NCI-H2107 (cell line): ENCODE data around the gene CFAP20DC.

Experiments used
- DNase-seq: peaks from one replicate; lab custom pipeline; 2025; lab: John Stamatoyannopoulos, UW

The CFAP20DC gene

DNA sequence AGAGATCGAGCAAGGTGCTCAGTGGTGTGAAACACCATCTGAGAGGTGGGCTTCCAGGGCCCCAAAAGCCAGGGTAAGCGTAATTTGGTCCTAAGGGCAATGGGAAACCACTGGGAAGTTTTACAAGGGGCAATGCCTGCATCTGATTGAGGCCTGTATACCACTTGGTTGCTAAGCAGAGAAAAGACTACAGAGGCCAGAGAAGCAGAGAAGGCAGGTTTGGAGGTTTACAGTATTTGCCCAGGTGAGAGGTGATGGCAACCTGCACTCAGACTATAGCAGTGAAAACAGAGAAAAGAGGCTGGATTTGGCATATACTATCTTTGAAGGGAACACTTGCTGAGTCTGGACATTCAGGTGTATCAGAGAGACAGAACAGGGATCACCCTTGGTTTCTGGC is 249.8 kb downstream of the CFAP20DC start:
- DNase-seq: no peak

DNA sequence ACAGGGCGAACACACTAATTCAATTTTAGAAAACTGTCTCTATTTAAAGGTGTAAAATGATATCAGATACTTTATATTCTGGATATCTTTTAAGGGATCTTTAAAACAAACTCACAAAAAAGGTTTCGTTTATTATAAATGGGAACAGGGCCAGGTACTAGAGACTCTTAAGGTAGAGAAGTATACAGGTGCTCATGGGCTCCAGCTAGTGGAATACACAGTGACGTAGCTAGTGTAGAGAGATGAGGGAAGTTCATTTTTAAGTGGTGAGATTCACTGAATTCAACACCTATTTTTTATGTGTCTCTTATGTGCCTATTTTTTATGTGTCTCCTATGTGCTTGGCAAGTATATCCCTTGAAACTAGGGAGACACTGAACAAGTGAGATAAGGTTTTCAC is 250.6 kb downstream of the CFAP20DC start:
- no peak for DNase-seq

- DNase-seq: no peak
Observed at GRCh38 chr3:58798312-58798711, 251.5 kb downstream of the CFAP20DC start.

GRCh38 chr3:58794750-58795149 is 255.1 kb downstream of the CFAP20DC start:
- DNase-seq: no peak

DNA sequence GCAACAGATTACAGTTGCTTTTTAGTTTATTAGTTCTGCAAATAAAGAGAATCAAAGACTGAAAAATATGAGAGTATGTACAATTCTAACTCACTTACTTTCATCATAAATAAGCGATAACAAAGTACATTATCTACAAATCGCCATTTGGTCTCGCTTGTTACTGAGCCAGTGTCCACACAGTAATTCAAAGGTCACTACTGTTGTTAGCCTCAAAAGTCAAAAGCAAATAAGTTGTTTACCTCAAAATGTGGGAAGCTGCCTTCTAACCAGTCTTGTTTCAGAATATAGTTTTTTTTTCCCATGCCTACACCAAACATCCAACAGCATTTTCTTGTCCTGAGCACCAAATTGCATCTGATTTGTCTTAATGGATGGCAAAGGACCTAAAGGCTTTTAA is 255.9 kb downstream of the CFAP20DC start:
- DNase-seq: no peak

DNA sequence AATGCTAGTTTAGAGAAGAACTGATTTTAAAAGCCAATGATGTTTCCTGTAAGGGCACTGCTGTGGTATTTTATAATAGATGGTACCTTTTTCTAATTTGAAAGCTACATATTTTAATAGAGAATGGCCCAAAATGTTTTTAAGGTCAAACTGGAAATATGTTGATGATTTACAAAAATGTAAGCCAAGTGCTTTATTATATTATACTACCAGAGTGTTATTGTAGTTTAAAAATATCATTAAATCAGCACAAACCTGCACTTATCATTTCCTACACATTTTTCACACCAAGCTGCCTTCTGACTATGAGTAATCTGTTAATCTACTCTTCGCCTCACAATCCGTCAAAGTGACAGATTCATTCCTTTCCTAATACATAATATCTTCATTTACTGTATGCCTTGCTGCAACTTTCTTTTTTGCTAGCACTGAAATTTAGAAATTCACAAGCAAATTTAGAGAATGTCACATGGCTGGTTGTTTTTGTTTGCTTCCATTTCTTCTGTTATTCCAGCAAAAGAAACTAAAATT is 256.8 kb downstream of the CFAP20DC start:
- no peak for DNase-seq

DNA sequence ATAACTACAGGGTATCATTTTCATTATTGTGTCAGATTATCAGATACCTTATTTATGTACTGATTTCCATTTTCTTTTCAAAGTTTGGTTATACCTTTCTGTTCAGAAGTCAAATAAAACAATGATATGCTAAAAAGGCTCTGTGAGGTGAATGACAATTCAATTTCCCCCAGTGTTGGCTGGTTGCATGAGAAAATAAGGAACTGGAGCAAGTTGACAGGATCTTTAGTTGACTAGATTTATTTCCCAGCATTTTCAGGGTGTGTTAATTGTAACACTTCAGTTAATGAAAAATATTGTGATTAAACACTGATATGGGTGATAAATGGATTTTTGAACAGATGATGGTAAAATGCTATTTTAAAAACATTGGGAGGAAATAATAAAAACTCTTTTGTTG is 260.4 kb downstream of the CFAP20DC start:
- DNase-seq: no peak

- DNase-seq: no peak
Observed at GRCh38 chr3:58784888-58785287, 264.9 kb downstream of the CFAP20DC start.

DNA sequence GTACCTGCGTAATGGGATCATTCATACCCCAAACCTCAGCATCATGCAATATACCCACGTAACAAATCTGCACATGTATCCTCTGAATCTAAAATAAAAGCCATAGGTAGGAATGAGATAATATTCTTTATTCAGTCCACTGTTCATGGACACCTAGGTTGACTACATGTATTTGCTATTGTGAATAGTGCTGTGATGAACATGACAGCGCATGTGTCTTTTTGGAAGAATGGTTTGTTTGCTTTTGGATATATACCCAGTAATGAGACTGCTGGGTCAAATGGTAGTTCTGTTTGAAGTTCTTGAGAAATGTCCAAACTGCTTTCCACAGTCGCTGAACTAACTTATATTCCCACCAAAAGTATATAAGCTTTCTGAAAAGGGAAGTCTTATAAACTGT is 265.4 kb downstream of the CFAP20DC start:
- no peak for DNase-seq

GRCh38 chr3:58783845-58784244 is 266.0 kb downstream of the CFAP20DC start:
- DNase-seq: no peak

DNA sequence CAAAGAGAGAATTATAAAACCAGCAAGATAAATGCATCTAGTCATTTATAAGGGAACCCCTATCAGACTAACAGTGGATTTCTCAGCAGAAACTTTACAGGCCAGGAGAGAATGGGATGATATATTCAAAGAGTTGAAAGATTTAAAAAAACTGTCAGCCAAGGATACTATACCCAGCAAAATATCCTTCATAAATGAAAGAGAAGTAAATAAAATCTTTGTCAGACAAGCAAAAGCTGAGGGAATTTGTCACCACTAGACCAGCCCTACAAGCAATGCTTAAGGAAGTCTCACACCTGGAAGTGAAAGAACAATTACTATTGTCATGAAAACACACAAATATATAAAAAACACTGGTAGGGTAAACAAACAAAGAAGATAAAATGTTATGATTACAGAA is 269.9 kb downstream of the CFAP20DC start:
- DNase-seq: no peak

DNA sequence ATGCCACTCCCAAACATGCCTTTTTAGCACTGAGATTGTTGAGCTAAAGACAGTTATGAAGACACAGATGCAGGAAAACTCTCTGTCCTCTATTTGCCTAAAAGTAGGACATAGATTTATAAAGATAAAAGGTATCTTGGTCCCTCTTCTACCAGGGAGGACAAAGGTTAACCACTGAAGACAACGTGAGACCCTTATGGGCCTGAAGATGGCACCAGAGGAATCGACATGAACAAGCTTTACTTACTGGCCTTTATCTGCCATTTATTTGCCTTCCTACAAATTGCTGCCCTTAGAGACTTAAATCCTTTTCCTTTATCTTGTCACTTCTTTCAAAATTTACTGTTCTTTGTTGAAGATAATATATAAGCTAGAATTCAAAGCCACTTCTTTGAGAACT is 273.6 kb downstream of the CFAP20DC start:
- DNase-seq: no peak

DNA sequence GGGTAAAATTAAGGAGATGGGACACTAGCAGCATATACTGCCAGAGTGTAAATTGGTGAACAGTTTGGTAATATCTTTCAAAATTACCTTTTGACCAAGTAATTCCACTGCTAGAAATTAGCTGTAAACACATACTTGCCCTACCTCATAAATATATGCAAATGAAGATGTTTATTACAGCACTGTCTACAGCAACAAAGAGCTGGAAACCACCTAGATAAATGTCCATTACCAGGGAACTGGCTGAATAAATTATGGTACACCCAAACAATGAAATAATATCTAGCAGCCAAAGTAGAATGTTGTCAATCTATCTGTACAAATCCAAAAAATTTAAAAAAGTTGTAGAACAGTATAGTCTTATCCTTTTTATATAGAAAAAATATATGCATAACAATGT is 277.4 kb downstream of the CFAP20DC start:
- no peak for DNase-seq

DNA sequence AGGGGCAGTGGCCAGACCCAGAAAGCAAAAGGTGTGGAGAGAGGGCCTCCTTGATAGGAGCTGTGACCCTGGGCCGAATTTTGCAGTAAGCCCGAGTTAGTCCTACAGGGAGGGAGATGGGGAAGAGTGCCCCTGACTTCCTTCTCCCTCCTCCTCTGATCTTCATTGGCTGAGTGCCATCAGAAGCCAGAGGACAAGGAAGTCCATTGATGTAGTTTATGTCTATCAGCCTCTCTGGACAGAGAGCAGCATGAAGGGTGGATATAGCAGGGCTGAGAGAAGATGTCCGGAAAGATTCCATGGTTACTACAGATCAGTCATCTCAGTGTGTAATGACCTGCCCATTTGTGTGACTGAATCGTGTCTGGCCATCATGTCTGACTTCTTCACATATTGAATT is 280.8 kb downstream of the CFAP20DC start:
- no peak for DNase-seq

DNA sequence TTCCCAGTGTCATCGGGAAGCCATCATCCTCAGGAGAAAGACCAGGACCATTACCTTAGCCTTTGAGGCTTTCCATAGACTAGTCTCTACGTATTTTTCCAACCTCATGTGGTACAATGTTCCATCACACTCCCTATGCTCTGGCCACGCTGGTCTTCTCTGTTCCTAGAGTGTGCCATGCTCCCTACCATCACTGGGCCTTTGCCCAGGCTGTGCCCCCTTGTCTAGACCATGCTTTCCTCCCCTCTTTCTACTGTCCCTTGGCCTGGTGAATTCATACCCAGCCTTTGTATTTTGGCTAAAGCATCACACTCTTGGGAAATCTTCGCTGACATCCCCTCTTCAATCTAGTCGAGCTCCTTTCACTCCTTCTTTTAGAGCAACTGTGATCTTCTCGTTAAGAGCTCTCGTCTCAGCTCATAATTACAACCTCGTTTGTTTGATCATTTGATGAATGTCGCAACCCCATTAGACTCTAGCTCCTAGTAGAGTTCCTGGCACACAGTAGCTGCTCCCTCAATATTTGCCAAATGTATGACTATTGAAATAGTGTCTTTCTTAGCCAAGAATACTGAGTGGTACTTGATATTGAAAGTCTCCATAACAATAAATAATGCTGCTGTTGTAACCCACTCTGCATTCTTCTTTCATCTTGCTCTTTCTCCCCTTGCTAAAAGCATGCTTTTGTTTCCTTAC is 283.1 kb downstream of the CFAP20DC start:
- DNase-seq: no peak

DNA sequence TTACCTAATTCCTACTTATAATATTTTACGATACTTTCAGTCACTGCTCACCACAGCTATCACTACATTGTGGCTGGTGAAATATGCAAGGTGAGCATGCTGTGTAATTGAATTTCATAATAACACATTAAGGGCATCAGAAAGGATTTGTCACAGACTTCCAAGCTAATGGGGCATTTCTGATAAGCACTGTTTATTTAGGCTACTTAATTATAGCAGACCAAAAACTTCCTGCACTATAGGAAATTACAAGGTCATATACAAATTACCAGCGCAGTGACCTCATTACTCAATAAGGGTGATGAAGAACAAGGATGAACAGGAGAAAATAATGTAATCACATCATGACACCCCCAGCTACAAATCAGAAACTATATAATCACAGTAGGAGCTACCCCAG is 294.7 kb downstream of the CFAP20DC start:
- no peak for DNase-seq

- no peak for DNase-seq
Observed at GRCh38 chr3:58754074-58754473, 295.8 kb downstream of the CFAP20DC start.

- DNase-seq: no peak
Observed at GRCh38 chr3:58751882-58752567, 297.8 kb downstream of the CFAP20DC start.

DNA sequence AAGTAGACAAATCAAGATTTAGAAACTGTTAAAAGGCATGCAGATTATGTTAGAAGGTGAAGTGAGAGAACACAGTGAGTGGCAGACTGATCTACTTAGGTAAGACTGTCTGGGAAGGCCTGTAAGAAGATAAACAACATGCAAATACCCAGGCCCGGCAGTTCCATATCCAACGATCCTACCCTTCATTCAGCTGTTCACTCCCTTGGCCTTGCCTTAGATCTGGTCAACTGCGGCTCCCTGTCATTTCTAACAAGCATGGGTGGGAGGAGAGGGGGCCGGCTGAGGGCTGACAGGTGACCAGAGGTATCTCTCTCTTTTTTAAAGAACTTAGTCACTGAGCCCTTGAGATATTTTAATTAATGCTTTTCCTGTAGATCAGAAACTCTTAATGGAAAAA is 298.6 kb downstream of the CFAP20DC start:
- no peak for DNase-seq

DNA sequence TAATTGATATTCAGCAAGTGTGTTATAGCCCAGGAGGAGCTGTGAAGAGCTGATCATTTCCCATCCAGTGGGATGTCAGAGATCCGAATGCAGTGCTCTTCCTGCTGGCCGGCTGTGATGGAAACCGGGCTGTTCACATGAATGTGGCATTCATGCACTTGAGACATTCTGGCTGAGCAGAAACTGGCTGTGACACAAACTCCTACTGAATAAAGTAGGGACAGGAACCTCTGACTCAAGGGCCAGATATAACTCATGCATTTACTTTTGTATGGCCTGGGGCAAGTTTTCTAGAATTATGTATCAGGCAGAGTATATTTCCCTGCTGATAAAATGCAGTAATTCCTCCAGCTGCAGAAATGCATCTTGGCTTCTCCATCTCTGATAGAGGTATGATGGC is 299.9 kb downstream of the CFAP20DC start:
- DNase-seq: no peak

GRCh38 chr3:58748024-58748423 is 301.8 kb downstream of the CFAP20DC start:
- DNase-seq: no peak

DNA sequence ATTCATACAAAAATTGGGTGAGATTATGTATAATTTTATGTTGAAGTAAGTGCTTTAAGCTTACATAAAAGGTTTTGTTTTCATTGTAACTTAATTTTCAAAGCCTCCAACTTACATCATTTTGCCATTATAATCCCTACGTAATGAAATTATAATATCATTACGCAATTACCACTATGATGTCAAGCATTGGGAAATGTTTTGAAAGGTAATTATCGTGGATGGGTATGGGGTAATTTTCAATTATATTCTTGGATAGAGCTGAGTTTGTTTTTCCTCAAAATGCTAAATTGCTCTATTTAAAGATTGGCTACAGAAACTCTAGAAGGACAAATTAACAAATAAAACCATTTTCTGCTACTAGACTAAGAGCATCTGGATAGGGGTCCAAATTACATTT is 303.1 kb downstream of the CFAP20DC start:
- no peak for DNase-seq

DNA sequence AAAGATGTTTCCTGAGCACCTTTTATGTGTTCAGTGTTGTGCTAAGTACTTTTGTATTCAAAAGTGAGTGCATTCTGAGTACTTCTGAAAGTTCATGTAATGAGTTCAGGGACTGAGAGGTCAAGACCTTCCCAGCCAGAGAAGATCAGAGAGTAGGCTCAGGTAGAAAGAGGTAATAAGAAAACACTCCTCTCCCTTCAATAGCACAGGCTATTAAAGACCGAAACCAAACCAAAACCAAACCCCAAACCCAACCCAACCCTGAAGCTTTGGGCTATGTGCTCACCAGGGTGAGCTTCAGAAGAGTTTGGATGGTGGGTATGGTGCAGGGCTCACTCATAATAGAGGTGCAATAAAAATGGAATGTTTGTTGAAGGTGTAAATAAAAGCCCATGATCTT is 306.5 kb downstream of the CFAP20DC start:
- no peak for DNase-seq

- no peak for DNase-seq
Observed at GRCh38 chr3:58742239-58742638, 307.6 kb downstream of the CFAP20DC start.
